B cell (primary cell): Measurements from ENCODE around the gene NEMP1. TPM values are rescaled to one million over a fixed set of nuclear protein-coding genes. Genes with fewer than 3 reads are reported as not detected.
A peak's percentile ranks its signal among the peaks of the same experiment; 100 is the strongest.

ENCODE experiments used
- ATAC-seq: fragments of 200-7000 bp; cut with Tn5 transposase; one replicate; pipeline ENCODE4 v1.10.0; 2021; ENCODE audit warnings: low read depth, mild to moderate bottlenecking, moderate number of reproducible peaks, moderate library complexity
- CTCF ChIA-PET: fragments of 350-600 bp; sonication (Branson Sonifier 250); formaldehyde crosslinking; loops from one replicate; lab custom pipeline; 2021; ENCODE audit warnings: antibody characterized with exemption, inconsistent platforms; lab: Charles Lee
- POLR2A ChIA-PET: fragments of 350-600 bp; sonication (Branson Sonifier 250); formaldehyde crosslinking; loops from one replicate; lab custom pipeline; 2021; ENCODE audit warnings: antibody characterized with exemption; lab: Charles Lee
- DNase-seq: peaks from one replicate; pipeline ENCODE4 v3.0.0; 2013
- H2AFZ ChIP-seq: 2 replicates; pipeline ENCODE4 v1.6.1; 2012; ENCODE audit warnings: mild to moderate bottlenecking, low read depth, low read length; ENCODE audit not compliant: insufficient read depth, poor library complexity, severe bottlenecking
- H3K27ac ChIP-seq, 2 donors: 1 replicate in 1 of 2; 2 replicates in 1 of 2; pipeline ENCODE4 v1.5.1; 2012 to 2013; ENCODE audit warnings: low read length in 2 of 2, mild to moderate bottlenecking in 2 of 2, moderate library complexity in 1 of 2
- H3K27me3 ChIP-seq, 4 experiments: fragments of 200-600 bp in 1 of 4; sonication (generic) in 1 of 4; replicated peaks in 1 of 4; 1 replicate in 2 of 4; 2 replicates in 2 of 4; pipeline versions ENCODE4 v1.6.1 to v1.7.0; 2013 to 2016; ENCODE audit warnings: low read length in 3 of 4, mild to moderate bottlenecking in 2 of 4, mixed read lengths in 1 of 4, moderate library complexity in 1 of 4; ENCODE audit not compliant: insufficient read depth in 4 of 4, control insufficient read depth in 3 of 4; ENCODE audit errors: control extremely low read depth in 1 of 4
- H3K36me3 ChIP-seq, 2 experiments: replicated peaks in 1 of 2; 1 replicate in 1 of 2; 2 replicates in 1 of 2; pipeline versions ENCODE4 v1.6.1 to v1.7.1; 2013; ENCODE audit warnings: low read length in 1 of 2; ENCODE audit not compliant: insufficient read depth in 2 of 2, control insufficient read depth in 1 of 2; ENCODE audit errors: control extremely low read depth in 1 of 2, extremely low read depth in 1 of 2
- H3K4me1 ChIP-seq, 2 donors: fragments of 200-600 bp in 1 of 2; sonication (generic) in 1 of 2; 1 replicate in 1 of 2; 2 replicates in 1 of 2; pipeline versions ENCODE4 v1.5.1 to v1.6.1; 2013 to 2017; ENCODE audit warnings: low read length in 2 of 2; ENCODE audit not compliant: control insufficient read depth in 2 of 2, insufficient read depth in 2 of 2
- H3K4me2 ChIP-seq: replicated peaks from 2 replicates; pipeline ENCODE3; 2012; ENCODE audit warnings: mild to moderate bottlenecking, low read depth, low read length; ENCODE audit not compliant: poor library complexity, severe bottlenecking
- H3K4me3 ChIP-seq, 5 experiments: fragments of 200-600 bp in 1 of 5; sonication (generic) in 1 of 5; 1 replicate in 3 of 5; 2 replicates in 2 of 5; pipeline versions ENCODE4 v1.5.1 to v1.7.0; 2011 to 2016; ENCODE audit warnings: low read length in 4 of 5, mild to moderate bottlenecking in 4 of 5, low read depth in 2 of 5, control low read depth in 1 of 5, moderate library complexity in 1 of 5; ENCODE audit not compliant: insufficient read depth in 1 of 5; ENCODE audit errors: control extremely low read depth in 1 of 5, extremely low read depth in 1 of 5
- H3K79me2 ChIP-seq: fragments of 200-600 bp; sonication (generic); one replicate; pipeline ENCODE4 v1.6.0; 2016; ENCODE audit warnings: low read length; ENCODE audit not compliant: control insufficient read depth, insufficient read depth
- H3K9ac ChIP-seq: fragments of 200-600 bp; sonication (generic); 2 replicates; pipeline ENCODE4 v1.6.1; 2017; ENCODE audit warnings: mild to moderate bottlenecking, low read length, moderate library complexity
- H3K9me3 ChIP-seq, 3 donors: one replicate each; pipeline versions ENCODE4 v1.6.1 to v1.7.1; 2013; ENCODE audit warnings: low read length in 2 of 3; ENCODE audit not compliant: control insufficient read depth in 2 of 3, insufficient read depth in 1 of 3; ENCODE audit errors: control extremely low read depth in 1 of 3
- H4K20me1 ChIP-seq: 2 replicates; pipeline ENCODE4 v1.6.0; 2012; ENCODE audit warnings: mild to moderate bottlenecking, low read length; ENCODE audit not compliant: insufficient read depth, control insufficient read depth, poor library complexity, severe bottlenecking
- H3K27ac Mint-ChIP-seq: one replicate; pipeline ENCODE4 v1.8.0; 2021; ENCODE audit warnings: mixed read lengths
- H3K27me3 Mint-ChIP-seq: one replicate; pipeline ENCODE4 v1.8.0; 2021; ENCODE audit warnings: mixed read lengths
- H3K4me1 Mint-ChIP-seq: one replicate; pipeline ENCODE4 v1.8.0; 2021; ENCODE audit warnings: mixed read lengths
- H3K4me3 Mint-ChIP-seq: one replicate; pipeline ENCODE4 v1.8.0; 2021; ENCODE audit warnings: mixed read lengths
- H3K9me3 Mint-ChIP-seq: one replicate; pipeline ENCODE4 v1.8.0; 2022; ENCODE audit warnings: mixed read lengths; ENCODE audit not compliant: insufficient read depth
- CTCF ChIP-seq: fragments of 200-600 bp; IDR thresholded peaks from one replicate; pipeline ENCODE4 v1.8.0; 2022; ENCODE audit warnings: antibody characterized with exemption, mild to moderate bottlenecking
- EZH2 ChIP-seq: IDR thresholded peaks from 2 replicates; pipeline ENCODE4 v1.6.1; 2012; ENCODE audit warnings: borderline replicate concordance, low read depth, mild to moderate bottlenecking, moderate library complexity, low read length; ENCODE audit not compliant: insufficient read depth, poor library complexity, severe bottlenecking
- WGBS: methylation state at CpG from one replicate; pipeline ENCODE4 v1.1.5; 2013; ENCODE audit warnings: missing lambda C conversion rate; ENCODE audit not compliant: insufficient coverage; 5-methylcytosine and 5-hydroxymethylcytosine counted together
- intact Hi-C: fragments of 100-400 bp; cut with micrococcal nuclease; formaldehyde crosslinking; loops from one replicate; pipeline ENCODE4 v1.10.0; 2022
- polyA plus RNA-seq: library from polyadenylated mRNA; depleted of rRNA; stranded (reverse); fragments of >200 nt; gene quantifications from 2 replicates; pipeline ENCODE4 v1.2.3, GENCODE V29; 2012
- total RNA-seq, 2 donors: library from RNA; stranded (reverse); fragments of 120-200 nt in 1 of 2; gene quantifications; 1 replicate in 1 of 2; 2 replicates in 1 of 2; pipeline versions ENCODE4 v1.2.3 to v1.2.4, GENCODE V29; 2013 to 2022

The NEMP1 gene
- total and polyA plus RNA-seq, 2 donors (not counting 1 experiment from before 2014, with no cell fraction given): 13.6 to 35.0 TPM

- no peak overlapping the region for H2AFZ ChIP-seq
- no peak overlapping the region for H3K27ac ChIP-seq
- ATAC-seq: no peak
Measured at GRCh38 chr12:57072661-57073060, 5.9 kb downstream of the NEMP1 start.

More at GRCh38 chr12:57072661-57073060, 5.9 kb downstream of the NEMP1 start:
- DNase-seq: no peak
- intact Hi-C loops: loop anchor here (10.0 kb wide), 1 partner anchor 918 kb away; the partner anchor contains the start of genes MYL6 and MYL6B
- no peak for TF ChIP-seq EZH2
- no peak for TF ChIP-seq CTCF
- Mint-ChIP-seq H3K4me3 (peak overlapping the region; percentile 75), H3K4me1 (peaks cover 26% of the 10 kb centered on the region), H3K9me3 (no peaks in the 10 kb centered on the region), H3K27ac (peak overlapping the region; percentile 75), H3K27me3 (no peaks in the 10 kb centered on the region)
- Histone ChIP-seq H3K9ac (no peak overlapping the region), H3K36me3 (peaks cover 8 to 33% of the 10 kb centered on the region in 2 experiments), H3K4me2 (peak overlapping the region; percentile 38), H3K27me3 (no peaks in the 10 kb centered on the region), H3K9me3 (no peaks in the 10 kb centered on the region), H3K4me1 (peaks cover 11 to 24% of the 10 kb centered on the region in 2 donors), H4K20me1 (no peaks in the 10 kb centered on the region), H3K4me3 (no peak overlapping the region), H3K79me2 (peaks cover 63% of the 10 kb centered on the region)
- POLR2A ChIA-PET: interaction anchor here (0.7 to 2.2 kb wide), 6 partner anchors 14 to 684 kb away, joined by 3 to 15 read pairs (median 4); partner anchors contain the start of gene NAB2
- 0% methylated on average over 1 of the region's 2 CpGs for WGBS
- CTCF ChIA-PET: interaction anchor here (0.8 to 20.9 kb wide), 7 partner anchors 10 to 380 kb away, joined by 3 to 420 read pairs (median 10); partner anchors contain the start of genes LRP1, NAB2 and STAT6
